ENCODE results near the gene DISP3.

DISP3 gene

GRCh38 chr1:11529330-11529729 is 50.4 kb downstream of the DISP3 start:
- H2BK15ac ChIP-seq (ENCODE audit: low read length), result peak overlapping the region; percentile 49
- peaks cover 0 to 7% of the 10 kb centered on the region in 2 donors for H3K4me1 ChIP-seq (ENCODE audit: control insufficient read depth in 2 of 2, insufficient read depth in 1 of 2, low read depth in 1 of 2, low read length in 2 of 2)
- no peaks in the 10 kb centered on the region for H3K27me3 ChIP-seq (ENCODE audit: control insufficient read depth in 3 of 3, insufficient read depth in 3 of 3, low read depth in 1 of 3, low read length in 3 of 3)
- no peak overlapping the region for H3K4me2 ChIP-seq (ENCODE audit: insufficient read depth, low read length, poor library complexity, severe bottlenecking)
- no peaks in the 10 kb centered on the region for H3K9me3 ChIP-seq (replicated peaks in 1 of 2; ENCODE audit: control insufficient read depth in 2 of 2, insufficient read depth in 1 of 2, low read depth in 1 of 2, low read length in 2 of 2)
- no peak overlapping the region for H4K91ac ChIP-seq (ENCODE audit: low read depth, low read length, poor library complexity)
- no peak overlapping the region for H3K14ac ChIP-seq (ENCODE audit: low read length)
- peaks cover 0 to 1% of the 10 kb centered on the region in 2 donors for H3K36me3 ChIP-seq (replicated peaks in 1 of 2; ENCODE audit: control insufficient read depth in 2 of 2, insufficient read depth in 2 of 2, low read length in 2 of 2)
- peak overlapping the region; percentile 70 for H2AK5ac ChIP-seq (ENCODE audit: low read depth, low read length)
- DNase-seq (ENCODE audit: low spot score), result no peak
- peak overlapping the region; percentile 65 for H3K23ac ChIP-seq (ENCODE audit: low read depth, low read length, poor library complexity)
- peak overlapping the region; percentile 73 for H2BK12ac ChIP-seq (ENCODE audit: low read length)
- no peak overlapping the region for H3K4me3 ChIP-seq (ENCODE audit: low read length in 2 of 2)
- no peak overlapping the region for H2BK5ac ChIP-seq (ENCODE audit: low read length)
- no CpG with 5 or more reads among the region's 10 CpGs for WGBS, 2 donors (ENCODE audit: extremely low coverage in 2 of 2, insufficient read length in 2 of 2, insufficient replicate concordance in 1 of 2)
- no peak overlapping the region for H3K27ac ChIP-seq (replicated peaks; ENCODE audit: low read length)
- no peak overlapping the region for H4K8ac ChIP-seq (ENCODE audit: low read depth, low read length)
- no peak overlapping the region for H2BK120ac ChIP-seq (ENCODE audit: low read depth, low read length)
- H2AFZ ChIP-seq (ENCODE audit: low read length), result no peak overlapping the region
- peaks cover 2% of the 10 kb centered on the region for H3K79me1 ChIP-seq (ENCODE audit: low read depth, low read length)
- H3K4ac ChIP-seq (ENCODE audit: low read length), result no peak overlapping the region
- H3K18ac ChIP-seq (ENCODE audit: low read length), result peak overlapping the region; percentile 48
- H3K9ac ChIP-seq (ENCODE audit: low read depth, low read length, poor library complexity), result peak overlapping the region; percentile 50

- no peak overlapping the region for H3K14ac ChIP-seq (ENCODE audit: low read length)
- H3K27ac ChIP-seq (replicated peaks; ENCODE audit: low read length), result no peak overlapping the region
- no peaks in the 10 kb centered on the region for H3K9me3 ChIP-seq (replicated peaks in 1 of 2; ENCODE audit: control insufficient read depth in 2 of 2, insufficient read depth in 1 of 2, low read depth in 1 of 2, low read length in 2 of 2)
- DNase-seq (ENCODE audit: low spot score), result no peak
- H3K4me3 ChIP-seq (ENCODE audit: low read length in 2 of 2), result no peak overlapping the region
- H3K18ac ChIP-seq (ENCODE audit: low read length), result peak overlapping the region; percentile 28
- no peaks in the 10 kb centered on the region for H3K27me3 ChIP-seq (ENCODE audit: control insufficient read depth in 3 of 3, insufficient read depth in 3 of 3, low read depth in 1 of 3, low read length in 3 of 3)
- H2AFZ ChIP-seq (ENCODE audit: low read length), result no peak overlapping the region
- no peak overlapping the region for H4K8ac ChIP-seq (ENCODE audit: low read depth, low read length)
- H4K91ac ChIP-seq (ENCODE audit: low read depth, low read length, poor library complexity), result no peak overlapping the region
- peak overlapping the region; percentile 70 for H2AK5ac ChIP-seq (ENCODE audit: low read depth, low read length)
- WGBS, 2 donors (ENCODE audit: extremely low coverage in 2 of 2, insufficient read length in 2 of 2, insufficient replicate concordance in 1 of 2), result no CpG with 5 or more reads among the region's 34 CpGs
- peak overlapping the region; percentile 65 for H3K23ac ChIP-seq (ENCODE audit: low read depth, low read length, poor library complexity)
- no peak overlapping the region for H3K4me2 ChIP-seq (ENCODE audit: insufficient read depth, low read length, poor library complexity, severe bottlenecking)
- no peak overlapping the region for H2BK12ac ChIP-seq (ENCODE audit: low read length)
- H3K4me1 ChIP-seq (ENCODE audit: control insufficient read depth in 2 of 2, insufficient read depth in 1 of 2, low read depth in 1 of 2, low read length in 2 of 2), result peaks cover 0 to 9% of the 10 kb centered on the region in 2 donors
- H2BK15ac ChIP-seq (ENCODE audit: low read length), result no peak overlapping the region
- H2BK120ac ChIP-seq (ENCODE audit: low read depth, low read length), result no peak overlapping the region
- H3K36me3 ChIP-seq (replicated peaks in 1 of 2; ENCODE audit: control insufficient read depth in 2 of 2, insufficient read depth in 2 of 2, low read length in 2 of 2), result peaks cover 0 to 1% of the 10 kb centered on the region in 2 donors
- no peak overlapping the region for H2BK5ac ChIP-seq (ENCODE audit: low read length)
- no peak overlapping the region for H3K4ac ChIP-seq (ENCODE audit: low read length)
- H3K79me1 ChIP-seq (ENCODE audit: low read depth, low read length), result peaks cover 2% of the 10 kb centered on the region
- peak overlapping the region; percentile 50 for H3K9ac ChIP-seq (ENCODE audit: low read depth, low read length, poor library complexity)
Measured at GRCh38 chr1:11529763-11530730, 51.1 kb downstream of the DISP3 start.

- Histone ChIP-seq H3K27ac (replicated peaks; ENCODE audit: low read length) (no peak overlapping the region), H2BK5ac (ENCODE audit: low read length) (no peak overlapping the region), H2BK120ac (ENCODE audit: low read depth, low read length) (no peak overlapping the region), H3K79me1 (ENCODE audit: low read depth, low read length) (peaks cover 2% of the 10 kb centered on the region), H4K8ac (ENCODE audit: low read depth, low read length) (no peak overlapping the region), H2BK12ac (ENCODE audit: low read length) (peak overlapping the region; percentile 78), H3K4me2 (ENCODE audit: insufficient read depth, low read length, poor library complexity, severe bottlenecking) (no peak overlapping the region), H3K36me3 (replicated peaks in 1 of 2; ENCODE audit: control insufficient read depth in 2 of 2, insufficient read depth in 2 of 2, low read length in 2 of 2) (peaks cover 0 to 1% of the 10 kb centered on the region in 2 donors), H3K9me3 (replicated peaks in 1 of 2; ENCODE audit: control insufficient read depth in 2 of 2, insufficient read depth in 1 of 2, low read depth in 1 of 2, low read length in 2 of 2) (no peaks in the 10 kb centered on the region), H4K91ac (ENCODE audit: low read depth, low read length, poor library complexity) (no peak overlapping the region), H3K18ac (ENCODE audit: low read length) (peak overlapping the region; percentile 44), H3K9ac (ENCODE audit: low read depth, low read length, poor library complexity) (no peak overlapping the region), H3K4me3 (ENCODE audit: low read length in 2 of 2) (no peak overlapping the region), H2AFZ (ENCODE audit: low read length) (no peak overlapping the region), H2BK15ac (ENCODE audit: low read length) (peak overlapping the region; percentile 38), H2AK5ac (ENCODE audit: low read depth, low read length) (peak overlapping the region; percentile 45), H3K4me1 (ENCODE audit: control insufficient read depth in 2 of 2, insufficient read depth in 1 of 2, low read depth in 1 of 2, low read length in 2 of 2) (peaks cover 0 to 9% of the 10 kb centered on the region in 2 donors), H3K27me3 (ENCODE audit: control insufficient read depth in 3 of 3, insufficient read depth in 3 of 3, low read depth in 1 of 3, low read length in 3 of 3) (no peaks in the 10 kb centered on the region), H3K14ac (ENCODE audit: low read length) (peak overlapping the region; percentile 44), H3K4ac (ENCODE audit: low read length) (no peak overlapping the region), H3K23ac (ENCODE audit: low read depth, low read length, poor library complexity) (peak overlapping the region; percentile 6)
- no peak for DNase-seq (ENCODE audit: low spot score)
- no CpG with 5 or more reads among the region's 15 CpGs for WGBS, 2 donors (ENCODE audit: extremely low coverage in 2 of 2, insufficient read length in 2 of 2, insufficient replicate concordance in 1 of 2)
Measured at GRCh38 chr1:11530731-11531311, 51.9 kb downstream of the DISP3 start.

GRCh38 chr1:11531314-11531870 is 52.4 kb downstream of the DISP3 start:
- peak overlapping the region; percentile 31 for H3K14ac ChIP-seq (ENCODE audit: low read length)
- peak overlapping the region; percentile 6 for H3K23ac ChIP-seq (ENCODE audit: low read depth, low read length, poor library complexity)
- WGBS, 2 donors (ENCODE audit: extremely low coverage in 2 of 2, insufficient read length in 2 of 2, insufficient replicate concordance in 1 of 2), result no CpG with 5 or more reads among the region's 19 CpGs
- H2BK120ac ChIP-seq (ENCODE audit: low read depth, low read length), result no peak overlapping the region
- H3K36me3 ChIP-seq (replicated peaks in 1 of 2; ENCODE audit: control insufficient read depth in 2 of 2, insufficient read depth in 2 of 2, low read length in 2 of 2), result peaks cover 0 to 1% of the 10 kb centered on the region in 2 donors
- H3K4me1 ChIP-seq (ENCODE audit: control insufficient read depth in 2 of 2, insufficient read depth in 1 of 2, low read depth in 1 of 2, low read length in 2 of 2), result peaks cover 0 to 9% of the 10 kb centered on the region in 2 donors
- no peak overlapping the region for H3K27ac ChIP-seq (replicated peaks; ENCODE audit: low read length)
- H2BK15ac ChIP-seq (ENCODE audit: low read length), result peak overlapping the region; percentile 38
- peak overlapping the region; percentile 79 for H4K91ac ChIP-seq (ENCODE audit: low read depth, low read length, poor library complexity)
- H3K4me2 ChIP-seq (ENCODE audit: insufficient read depth, low read length, poor library complexity, severe bottlenecking), result no peak overlapping the region
- no peak overlapping the region for H2AFZ ChIP-seq (ENCODE audit: low read length)
- DNase-seq (ENCODE audit: low spot score), result peak; percentile 8
- no peaks in the 10 kb centered on the region for H3K27me3 ChIP-seq (ENCODE audit: control insufficient read depth in 3 of 3, insufficient read depth in 3 of 3, low read depth in 1 of 3, low read length in 3 of 3)
- H3K9ac ChIP-seq (ENCODE audit: low read depth, low read length, poor library complexity), result no peak overlapping the region
- no peaks in the 10 kb centered on the region for H3K9me3 ChIP-seq (replicated peaks in 1 of 2; ENCODE audit: control insufficient read depth in 2 of 2, insufficient read depth in 1 of 2, low read depth in 1 of 2, low read length in 2 of 2)
- no peak overlapping the region for H3K4me3 ChIP-seq (ENCODE audit: low read length in 2 of 2)
- peak overlapping the region; percentile 81 for H3K18ac ChIP-seq (ENCODE audit: low read length)
- peaks cover 2% of the 10 kb centered on the region for H3K79me1 ChIP-seq (ENCODE audit: low read depth, low read length)
- peak overlapping the region; percentile 95 for H2BK5ac ChIP-seq (ENCODE audit: low read length)
- peak overlapping the region; percentile 76 for H3K4ac ChIP-seq (ENCODE audit: low read length)
- peak overlapping the region; percentile 41 for H2BK12ac ChIP-seq (ENCODE audit: low read length)
- H4K8ac ChIP-seq (ENCODE audit: low read depth, low read length), result no peak overlapping the region
- H2AK5ac ChIP-seq (ENCODE audit: low read depth, low read length), result peak overlapping the region; percentile 90
